GM18517 (cell line): Measurements from ENCODE around the gene CCL1.

Source experiments
- ATAC-seq: cut with Tn5 transposase; IDR thresholded peaks from one replicate; pipeline ENCODE4 v1.9.1; 2021; ENCODE audit warnings: mild to moderate bottlenecking, moderate library complexity; ENCODE audit not compliant: unreplicated experiment

Gene CCL1

GRCh38 chr17:34383216-34383615 is 20.2 kb upstream of the CCL1 start:
- ATAC-seq = no peak

- ATAC-seq = no peak
Observed at GRCh38 chr17:34382621-34383124, 19.6 kb upstream of the CCL1 start.

GRCh38 chr17:34379868-34380267 is 16.8 kb upstream of the CCL1 start:
- no peak for ATAC-seq

DNA sequence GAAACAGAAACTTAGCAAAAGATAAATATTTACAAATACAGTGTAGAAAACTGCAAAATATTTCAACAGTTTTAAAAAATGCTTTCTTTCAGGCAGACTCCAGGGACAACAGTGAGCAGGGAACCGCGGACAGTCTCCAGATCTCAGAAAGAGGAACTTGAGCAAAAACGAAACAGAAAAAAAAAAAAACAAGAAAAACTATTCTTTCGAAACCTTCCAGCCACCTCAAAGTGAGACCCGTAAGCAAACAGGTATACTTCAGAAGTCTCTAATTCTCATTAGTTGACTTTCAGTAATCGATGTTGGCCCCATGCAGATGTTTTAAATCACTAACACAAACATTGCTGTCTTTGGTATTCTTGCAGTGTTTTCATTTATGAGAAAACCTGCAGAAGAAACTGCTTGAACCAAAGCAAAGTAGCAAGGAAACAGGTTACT is 15.7 kb upstream of the CCL1 start:
- ATAC-seq = peak; percentile 92

DNA sequence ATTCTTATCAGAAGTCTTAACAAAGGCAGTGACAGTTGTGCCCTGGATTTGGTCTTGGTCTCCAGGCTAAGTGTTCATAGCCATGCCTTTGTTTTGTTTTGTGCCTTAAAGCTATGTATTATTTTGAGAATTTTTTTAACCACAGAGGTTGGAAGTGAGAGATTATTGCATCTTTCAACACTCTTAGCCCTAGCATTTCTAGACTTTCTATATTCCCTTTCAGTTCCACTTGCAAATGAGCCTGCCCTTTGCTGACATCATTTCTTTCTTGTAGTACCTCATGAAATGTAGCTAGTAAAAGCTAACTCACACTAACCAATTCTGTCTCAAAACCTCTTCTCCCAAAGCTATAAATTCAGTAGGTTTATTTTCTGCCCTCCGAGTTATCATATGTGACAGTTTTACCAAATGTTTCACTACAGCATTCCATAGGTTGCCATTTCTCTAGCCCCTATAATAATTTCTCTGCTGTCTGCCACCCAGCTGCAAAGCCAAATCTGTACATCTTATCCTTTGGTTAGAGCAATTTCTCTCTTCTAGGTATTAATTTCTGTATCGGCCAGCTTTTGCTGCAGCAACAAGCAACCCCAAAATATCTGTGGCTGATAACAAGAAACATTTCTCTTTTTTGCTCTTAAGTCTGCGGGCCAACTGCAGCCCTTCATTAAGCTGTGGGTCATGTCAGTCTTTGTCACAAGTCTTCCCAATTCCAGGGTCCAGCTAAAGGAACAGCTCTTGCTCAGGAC is 14.2 kb upstream of the CCL1 start:
- peak; percentile 50 for ATAC-seq

GRCh38 chr17:34375426-34375997 is 12.5 kb upstream of the CCL1 start:
- ATAC-seq = no peak

GRCh38 chr17:34374457-34374856 is 11.4 kb upstream of the CCL1 start:
- no peak for ATAC-seq

GRCh38 chr17:34371405-34372100 is 8.5 kb upstream of the CCL1 start:
- ATAC-seq = no peak

- ATAC-seq = no peak
Observed at GRCh38 chr17:34370997-34371395, 8.0 kb upstream of the CCL1 start.

GRCh38 chr17:34370376-34370996 is 7.5 kb upstream of the CCL1 start:
- ATAC-seq = no peak

DNA sequence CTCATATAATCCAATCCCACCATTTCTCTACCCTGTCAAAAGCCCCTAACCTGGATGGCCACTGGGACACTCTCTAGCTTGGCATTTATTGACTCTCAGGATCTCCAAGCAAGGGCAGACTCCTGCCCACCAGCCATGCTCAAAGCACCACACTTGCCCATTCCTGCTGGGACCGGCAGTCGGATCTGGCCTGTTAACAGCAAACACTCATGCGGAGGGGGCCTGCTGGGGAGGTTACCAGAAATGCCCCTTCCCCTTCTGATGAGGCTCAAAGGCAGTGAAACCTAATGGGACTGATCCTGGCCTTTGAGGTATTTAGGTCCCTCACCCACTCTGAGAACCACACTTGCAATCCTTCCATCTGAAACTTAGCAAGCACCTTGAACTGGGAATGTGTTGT is 6.5 kb upstream of the CCL1 start:
- ATAC-seq = no peak

- ATAC-seq = no peak
Observed at GRCh38 chr17:34368946-34369500, 6.0 kb upstream of the CCL1 start.

DNA sequence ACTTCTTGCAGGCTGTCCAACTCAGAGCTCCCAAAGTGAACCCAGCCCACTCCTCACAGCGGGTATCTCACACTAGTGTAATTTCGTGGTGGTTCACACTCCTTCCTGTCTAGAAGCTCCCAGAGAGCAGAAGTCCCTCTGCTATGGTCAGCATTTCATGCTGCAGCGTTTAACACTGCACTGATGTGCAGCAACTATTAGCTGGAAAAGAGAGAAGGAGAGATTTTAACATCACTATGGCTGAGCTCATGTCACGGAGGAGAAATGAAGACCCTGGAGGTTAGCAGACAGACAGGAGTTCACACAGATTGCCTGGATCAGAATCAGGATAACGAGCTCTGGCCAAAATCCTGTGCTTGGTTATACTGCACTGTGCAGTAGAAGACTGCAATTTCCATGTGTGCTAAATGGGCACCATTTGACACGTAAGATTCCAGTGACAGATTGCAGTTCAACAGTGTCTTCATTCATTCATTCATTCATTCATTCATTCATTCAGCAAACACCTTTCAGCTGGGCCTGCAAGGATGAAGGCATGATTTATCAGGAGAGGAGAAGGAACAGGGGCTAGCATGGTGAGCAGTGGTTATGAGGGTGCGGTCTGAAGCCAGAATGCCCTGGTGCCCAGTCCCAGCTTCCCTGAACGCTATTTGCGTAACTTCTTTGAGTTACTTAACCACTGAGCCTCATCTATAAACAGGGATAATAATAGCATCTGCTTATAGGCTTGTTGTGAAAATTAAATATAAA is 5.3 kb upstream of the CCL1 start:
- ATAC-seq = no peak

DNA sequence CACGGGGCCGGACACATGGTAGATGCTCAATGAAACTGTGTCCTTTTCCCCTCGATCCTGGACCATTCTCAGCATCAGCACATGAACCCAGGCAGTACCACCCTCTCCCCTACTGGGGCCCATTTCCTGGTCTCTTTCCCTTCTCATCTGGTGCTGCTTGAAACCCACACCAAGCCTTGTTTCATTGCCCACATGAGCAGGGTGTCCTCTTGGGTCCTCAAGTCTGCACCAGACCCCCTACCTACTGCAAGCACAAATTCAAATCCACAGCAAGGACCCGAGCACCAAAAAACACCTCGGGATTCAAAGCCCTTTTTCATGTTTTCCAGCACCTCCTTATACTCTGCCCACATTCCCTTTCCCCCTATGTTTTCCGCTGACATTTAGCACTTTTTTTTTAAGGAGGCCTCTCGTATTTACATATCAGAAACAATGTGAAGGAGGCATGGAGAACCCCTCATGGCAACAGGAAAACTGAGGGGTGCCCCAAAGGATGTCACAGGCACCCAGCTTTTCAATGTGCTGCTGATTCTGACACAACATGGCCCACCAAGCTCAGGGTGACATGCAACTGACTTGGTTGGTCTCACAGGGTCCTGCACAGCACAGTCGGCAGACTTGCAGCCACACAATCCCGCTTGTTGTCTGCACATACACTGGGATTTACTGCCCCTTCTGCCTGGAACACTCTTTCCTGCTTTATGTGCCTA is 4.6 kb upstream of the CCL1 start:
- no peak for ATAC-seq

GRCh38 chr17:34366529-34367107 is 3.6 kb upstream of the CCL1 start:
- ATAC-seq = no peak

- no peak for ATAC-seq
Observed at GRCh38 chr17:34366010-34366409, 3.0 kb upstream of the CCL1 start.

GRCh38 chr17:34365340-34365739 is 2.3 kb upstream of the CCL1 start:
- ATAC-seq = no peak

DNA sequence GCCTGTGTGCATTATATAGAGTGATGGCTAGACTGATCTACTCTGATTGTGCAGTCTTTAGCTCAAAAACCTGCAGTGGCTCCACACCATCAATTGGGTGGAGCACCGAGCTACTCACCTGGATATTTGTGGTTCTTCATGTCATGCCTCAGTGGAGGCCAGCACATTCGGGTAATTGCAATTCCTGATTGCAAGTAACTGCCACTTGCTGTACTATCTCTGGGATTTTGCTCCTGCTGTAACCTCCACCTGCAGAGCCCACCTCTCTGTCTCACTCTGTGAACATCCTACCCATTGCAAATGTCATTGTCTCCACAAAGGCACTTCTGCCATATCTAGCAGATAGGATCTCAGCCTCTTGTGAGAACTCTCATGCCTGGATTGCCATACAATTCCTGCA is 1.7 kb upstream of the CCL1 start:
- ATAC-seq = no peak

DNA sequence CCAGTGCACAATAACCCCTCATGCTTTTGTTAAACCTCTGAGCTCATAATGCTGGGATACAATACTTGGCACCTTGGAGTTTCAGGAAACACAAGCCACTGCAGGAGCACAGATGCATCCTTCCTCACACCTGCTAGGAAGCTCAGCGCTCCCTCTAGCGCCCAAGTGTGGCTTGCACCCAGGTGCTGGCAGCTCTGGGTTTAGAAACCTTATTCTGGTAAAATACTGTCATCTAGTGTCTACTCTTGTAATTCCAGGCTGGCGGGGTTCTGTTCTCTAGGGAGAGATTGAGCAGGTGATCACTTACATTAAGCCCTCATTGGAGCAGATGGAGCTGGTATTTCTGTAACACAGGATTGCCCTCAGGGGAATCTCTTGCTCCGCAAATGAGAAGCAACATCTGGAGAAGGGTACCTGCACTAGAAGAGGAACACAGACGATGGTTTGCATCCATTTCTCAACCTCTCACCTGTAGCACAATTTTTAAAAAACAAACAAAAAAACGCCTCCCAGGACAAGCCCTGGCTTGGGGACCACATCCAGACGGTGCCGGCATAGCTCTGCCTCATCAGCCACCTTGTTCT is 1.5 kb downstream of the CCL1 start:
- no peak for ATAC-seq
